Naive B cell (primary cell): Measurements from ENCODE around the gene NCKAP5. TPM values are rescaled to one million over a fixed set of nuclear protein-coding genes. Genes with fewer than 3 reads are reported as not detected.

ENCODE experiments used
- ATAC-seq, 2 donors: fragments of 150-1000 bp; cut with Tn5 transposase; 2 replicates each; pipeline ENCODE4 v1.10.0; 2021; ENCODE audit warnings: low read depth in 2 of 2, mild to moderate bottlenecking in 2 of 2, moderate library complexity in 2 of 2
- DNase-seq: peaks from one replicate; pipeline ENCODE4 v3.0.0; 2022
- H3K27ac Mint-ChIP-seq, 6 donors: one replicate each; pipeline ENCODE4 v1.8.0; 2020 to 2022; ENCODE audit warnings: mild to moderate bottlenecking in 6 of 6, mixed read lengths in 6 of 6, moderate library complexity in 5 of 6, inconsistent platforms in 2 of 6
- H3K27me3 Mint-ChIP-seq, 3 donors: one replicate each; pipeline ENCODE4 v1.8.0; 2021 to 2022; ENCODE audit warnings: mixed read lengths in 3 of 3, mild to moderate bottlenecking in 1 of 3
- H3K36me3 Mint-ChIP-seq, 2 donors: one replicate each; pipeline ENCODE4 v1.8.0; 2020 to 2022; ENCODE audit warnings: mixed read lengths in 2 of 2, inconsistent platforms in 1 of 2, mild to moderate bottlenecking in 1 of 2
- H3K4me1 Mint-ChIP-seq, 3 donors: one replicate each; pipeline ENCODE4 v1.8.0; 2020 to 2022; ENCODE audit warnings: mixed read lengths in 3 of 3, inconsistent platforms in 1 of 3, mild to moderate bottlenecking in 1 of 3, moderate library complexity in 1 of 3
- H3K4me3 Mint-ChIP-seq, 8 donors: one replicate each; pipeline ENCODE4 v1.8.0; 2020 to 2022; ENCODE audit warnings: mild to moderate bottlenecking in 8 of 8, mixed read lengths in 8 of 8, moderate library complexity in 8 of 8, inconsistent platforms in 2 of 8
- H3K9me3 Mint-ChIP-seq, 7 donors: one replicate each; pipeline ENCODE4 v1.8.0; 2020 to 2022; ENCODE audit warnings: mixed read lengths in 7 of 7, mild to moderate bottlenecking in 5 of 7, inconsistent platforms in 2 of 7, moderate library complexity in 1 of 7
- polyA plus RNA-seq, 6 donors: library from polyadenylated mRNA; unstranded; fragments of 300-500 nt; fragmentation: Illumina TruSeq; gene quantifications; one replicate each; pipeline ENCODE4 v1.2.3, GENCODE V29; 2021; ENCODE audit warnings: low read depth in 6 of 6

The NCKAP5 gene
- polyA plus RNA-seq, 6 donors from 2014 or later: 0.10 to 0.21 TPM; not detected in 4

- ATAC-seq (no peak), DNase-seq (no peak)
- Mint-ChIP-seq H3K27me3 (peaks cover 27 to 73% (median 54%) of the 10 kb centered on the region in 3 donors), H3K4me3 (peak overlapping the region in 3 of 8 donors; percentile 32 to 50 (median 48)), H3K27ac (no peak overlapping the region), H3K4me1 (peaks cover 0 to 5% (median 4%) of the 10 kb centered on the region in 3 donors), H3K9me3 (peaks cover 0 to 2% (median 0%) of the 10 kb centered on the region in 7 donors), H3K36me3 (peaks cover 0 to 8% of the 10 kb centered on the region in 2 donors)
Observed at GRCh38 chr2:132670496-132671150, 897.6 kb downstream of the NCKAP5 start.

DNA sequence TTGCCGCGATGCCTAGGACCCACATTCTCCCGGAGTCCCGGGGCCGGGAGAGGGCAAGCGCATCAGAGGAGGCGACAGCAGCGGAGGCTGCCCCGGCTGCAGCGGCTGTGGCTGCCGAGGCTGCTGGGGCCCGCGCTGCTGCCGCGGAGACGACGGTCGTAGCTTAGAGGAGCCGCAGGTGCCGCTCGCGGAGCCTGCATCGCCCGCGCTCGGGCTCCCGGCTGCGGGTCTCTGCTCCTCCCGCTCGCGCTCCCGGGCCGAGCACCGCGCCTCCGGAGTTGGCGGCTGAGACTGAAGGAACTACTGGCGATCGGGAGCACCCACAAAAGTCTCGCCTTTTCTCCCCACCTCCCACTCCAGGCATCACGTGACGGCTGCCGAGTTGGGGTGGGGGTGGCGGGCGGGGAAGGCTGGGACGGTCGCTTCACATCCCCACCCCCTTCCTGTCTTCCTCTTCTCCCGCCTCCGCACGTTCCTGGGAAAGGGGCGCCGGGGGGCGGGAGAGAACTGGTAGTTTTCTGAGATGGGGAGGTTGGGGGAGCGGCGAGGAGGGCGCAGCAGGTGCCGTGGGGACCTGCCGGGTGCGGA lies 898.3 kb downstream of the NCKAP5 start, which contains the start of gene LYPD1:
Gene LYPD1 (minus strand): TSS at position 298 of the 588 bp plus-strand sequence. CDS start 273 bp downstream, at position 25.
- Mint-ChIP-seq H3K4me1 (peaks cover 0 to 5% (median 4%) of the 10 kb centered on the region in 3 donors), H3K27ac (no peak within 1 kb of the TSS), H3K4me3 (peak within 1 kb of the TSS in 3 of 8 donors; percentile 32 to 50 (median 48)), H3K36me3 (peaks cover 0 to 8% of the 10 kb centered on the region in 2 donors), H3K27me3 (peaks cover 32 to 71% (median 50%) of the 10 kb centered on the region in 3 donors), H3K9me3 (peaks cover 0 to 2% (median 0%) of the 10 kb centered on the region in 7 donors)
- DNase-seq: no peak
- ATAC-seq: no peak

DNA sequence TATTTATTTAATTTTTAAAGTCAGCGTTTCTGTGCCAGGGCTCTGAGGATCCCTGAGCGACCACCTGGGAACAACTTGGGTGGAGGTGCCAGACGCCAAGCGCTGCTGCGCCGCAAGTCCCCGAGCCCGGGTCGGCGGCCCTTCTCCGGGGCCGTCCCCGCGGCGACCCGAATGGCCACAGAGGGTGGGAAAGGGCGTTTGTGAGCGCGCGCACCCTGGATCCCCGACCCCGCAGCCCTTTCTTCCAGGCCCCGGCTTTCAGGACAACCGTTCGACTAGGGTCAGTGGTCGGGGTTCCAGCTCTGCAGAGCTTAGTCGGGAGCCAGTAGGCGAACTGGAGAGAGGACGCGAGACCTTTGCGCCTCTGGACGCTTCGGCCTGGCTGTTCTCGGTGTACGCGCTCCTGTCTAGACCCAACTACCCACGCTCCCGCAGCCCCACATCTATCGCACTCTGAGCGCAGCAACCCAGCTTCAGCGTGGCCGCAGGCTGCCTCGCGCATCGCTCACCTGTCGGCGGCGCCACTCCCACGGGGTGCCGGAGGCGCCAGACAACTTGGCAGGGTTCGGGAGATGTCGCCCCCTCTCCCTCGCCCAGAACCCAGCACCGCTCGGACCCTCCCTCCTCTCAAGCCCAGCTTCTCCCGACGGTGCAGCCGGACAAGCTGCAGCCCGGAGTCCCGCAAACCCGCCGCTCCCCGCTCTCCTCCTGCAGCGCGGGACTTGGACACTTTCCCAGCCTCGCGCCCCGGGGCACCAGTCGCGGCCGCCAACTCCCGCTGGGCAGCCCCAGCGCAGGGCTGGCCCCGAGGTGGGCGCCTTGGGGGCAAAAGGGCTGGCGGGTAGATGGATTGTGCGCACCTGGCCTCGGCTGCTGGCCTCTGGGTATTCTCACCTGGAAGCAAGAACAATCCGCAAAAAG lies 899.0 kb downstream of the NCKAP5 start:
- Mint-ChIP-seq H3K27me3 (peaks cover 29 to 63% (median 43%) of the 10 kb centered on the region in 3 donors), H3K4me3 (no peak overlapping the region), H3K27ac (no peak overlapping the region), H3K4me1 (peaks cover 0 to 5% (median 4%) of the 10 kb centered on the region in 3 donors), H3K36me3 (peaks cover 0 to 8% of the 10 kb centered on the region in 2 donors), H3K9me3 (peaks cover 0 to 2% (median 0%) of the 10 kb centered on the region in 7 donors)
- DNase-seq (no peak), ATAC-seq (no peak)

DNA sequence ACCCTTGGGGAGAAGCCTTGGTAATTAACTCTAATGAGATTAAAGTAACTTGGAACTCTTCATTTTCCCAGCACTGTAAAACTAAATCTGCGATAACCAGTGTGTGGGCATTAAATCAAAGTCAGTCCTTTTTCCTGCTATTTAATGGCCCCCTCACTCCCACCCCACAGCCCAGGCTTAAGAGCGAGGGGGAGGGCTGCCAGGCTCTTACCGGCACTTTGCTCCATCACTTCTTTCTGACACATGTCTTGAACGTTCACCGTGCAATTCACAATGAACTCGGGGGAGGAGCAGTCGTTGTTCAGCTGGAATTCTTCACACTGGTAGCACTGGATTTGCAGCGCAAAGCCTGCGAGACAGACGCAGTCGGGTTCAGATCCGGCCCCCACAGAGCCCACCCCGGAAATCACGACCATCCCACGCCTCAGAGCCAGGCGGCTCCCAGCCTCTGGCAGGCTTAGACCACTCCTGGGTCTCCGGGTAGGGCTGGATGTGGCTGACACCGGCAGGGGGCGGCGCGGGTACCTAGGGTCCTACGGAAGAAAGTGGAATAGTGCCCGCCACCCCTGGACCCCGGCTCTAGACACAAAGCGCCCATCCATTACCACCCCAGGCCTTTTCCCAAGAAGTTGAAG lies 900.0 kb downstream of the NCKAP5 start:
- DNase-seq (no peak), ATAC-seq (no peak)
- Mint-ChIP-seq H3K9me3 (peaks cover 0 to 3% (median 0%) of the 10 kb centered on the region in 7 donors), H3K36me3 (peaks cover 0 to 8% of the 10 kb centered on the region in 2 donors), H3K4me3 (peak overlapping the region in 1 of 8 donors; percentile 79), H3K27ac (no peak overlapping the region), H3K27me3 (peaks cover 34 to 61% (median 49%) of the 10 kb centered on the region in 3 donors), H3K4me1 (peaks cover 0 to 5% (median 4%) of the 10 kb centered on the region in 3 donors)

DNA sequence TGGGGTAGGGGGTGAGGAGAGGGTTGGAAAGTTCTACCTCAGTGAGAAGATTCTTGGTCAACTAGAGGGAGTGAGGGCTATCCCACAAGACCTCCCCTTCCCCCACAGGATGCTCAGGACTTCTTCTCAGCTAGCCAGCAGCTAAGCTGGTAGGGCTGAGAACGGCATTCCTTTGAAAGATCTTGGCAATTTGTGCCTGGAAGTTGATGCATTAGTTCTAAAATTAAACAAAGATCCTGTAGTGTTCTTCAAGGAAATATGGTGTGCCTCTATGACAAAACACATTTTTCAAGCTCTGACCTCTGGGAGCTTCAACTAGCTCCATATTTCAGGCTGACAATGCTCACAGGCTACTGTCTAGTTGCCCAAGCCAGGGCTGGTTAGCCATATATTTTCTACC lies 900.6 kb downstream of the NCKAP5 start:
- no peak for ATAC-seq
- H3K36me3 Mint-ChIP-seq: peaks cover 0 to 8% of the 10 kb centered on the region in 2 donors
- no peak for DNase-seq
- H3K4me3 Mint-ChIP-seq: no peak overlapping the region
- peaks cover 30 to 59% (median 45%) of the 10 kb centered on the region in 3 donors for H3K27me3 Mint-ChIP-seq
- H3K27ac Mint-ChIP-seq: no peak overlapping the region
- peaks cover 0 to 5% (median 4%) of the 10 kb centered on the region in 3 donors for H3K4me1 Mint-ChIP-seq
- peaks cover 0 to 2% (median 0%) of the 10 kb centered on the region in 7 donors for H3K9me3 Mint-ChIP-seq

DNA sequence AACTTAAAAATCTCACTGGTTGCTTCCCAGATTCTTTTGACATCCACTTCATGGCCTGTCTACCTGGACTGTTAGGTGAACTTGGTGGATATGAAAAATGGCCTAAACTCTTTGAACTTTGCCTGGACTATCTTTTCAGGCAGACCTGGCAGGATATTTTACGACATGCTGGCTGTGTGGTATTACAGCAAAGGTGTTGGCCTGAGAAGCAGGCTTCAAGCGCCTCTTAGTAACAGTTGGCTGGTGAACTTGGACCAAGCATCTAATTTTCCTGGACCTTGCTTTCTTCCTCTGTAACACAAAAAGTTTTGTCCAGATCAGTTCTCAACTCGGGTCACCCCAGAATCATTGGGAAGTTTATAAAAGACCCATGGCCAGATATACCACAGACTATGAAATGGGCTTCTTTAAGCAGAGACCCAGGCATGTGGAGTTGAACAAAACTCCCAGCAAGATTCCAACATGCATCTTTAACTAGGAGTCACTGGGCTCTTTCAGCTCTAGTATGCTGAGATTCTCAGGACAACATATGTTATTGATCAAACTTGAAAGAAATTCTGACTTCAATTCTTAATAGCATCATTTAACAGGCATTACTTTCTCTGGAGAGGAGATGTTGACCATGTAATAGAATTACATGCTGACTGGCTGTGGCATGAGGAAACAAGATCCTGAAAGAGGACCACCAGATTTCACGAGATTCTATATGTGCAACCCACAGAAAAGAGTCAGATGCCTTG lies 902.7 kb downstream of the NCKAP5 start:
- Mint-ChIP-seq H3K4me3 (no peak overlapping the region), H3K36me3 (no peaks in the 10 kb centered on the region), H3K27ac (no peak overlapping the region), H3K4me1 (no peaks in the 10 kb centered on the region), H3K27me3 (peaks cover 27 to 54% (median 35%) of the 10 kb centered on the region in 3 donors), H3K9me3 (peaks cover 0 to 2% (median 0%) of the 10 kb centered on the region in 7 donors)
- ATAC-seq: no peak
- DNase-seq: no peak

DNA sequence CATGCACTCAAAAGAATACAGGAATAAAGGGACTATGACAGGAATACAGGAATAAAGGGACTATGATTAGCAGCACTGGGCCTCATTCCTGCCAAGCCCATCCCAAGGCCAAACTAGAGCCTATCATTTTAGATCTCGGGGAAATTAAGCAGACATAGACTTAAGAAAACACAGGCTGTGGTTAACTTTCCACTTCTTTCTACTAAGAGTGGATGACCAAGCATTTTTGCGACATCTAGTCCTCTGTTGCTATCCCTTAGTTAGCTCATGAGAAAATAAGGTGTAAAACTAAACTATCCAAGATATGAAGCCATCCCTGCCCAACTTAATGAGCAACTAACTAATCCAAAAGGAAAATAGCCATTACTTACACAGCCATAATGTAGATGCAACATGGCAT lies 904.2 kb downstream of the NCKAP5 start:
- Mint-ChIP-seq H3K36me3 (no peaks in the 10 kb centered on the region), H3K27me3 (peaks cover 27 to 43% (median 35%) of the 10 kb centered on the region in 3 donors), H3K4me1 (no peaks in the 10 kb centered on the region), H3K27ac (no peak overlapping the region), H3K9me3 (peaks cover 0 to 3% (median 2%) of the 10 kb centered on the region in 7 donors), H3K4me3 (no peak overlapping the region)
- ATAC-seq: no peak
- no peak for DNase-seq

GRCh38 chr2:132662732-132663131 lies 905.5 kb downstream of the NCKAP5 start:
- Mint-ChIP-seq H3K36me3 (no peaks in the 10 kb centered on the region), H3K9me3 (peaks cover 0 to 3% (median 0%) of the 10 kb centered on the region in 7 donors), H3K27me3 (peaks cover 27 to 43% (median 31%) of the 10 kb centered on the region in 3 donors), H3K27ac (no peak overlapping the region), H3K4me1 (no peaks in the 10 kb centered on the region), H3K4me3 (no peak overlapping the region)
- ATAC-seq (no peak), DNase-seq (no peak)

DNA sequence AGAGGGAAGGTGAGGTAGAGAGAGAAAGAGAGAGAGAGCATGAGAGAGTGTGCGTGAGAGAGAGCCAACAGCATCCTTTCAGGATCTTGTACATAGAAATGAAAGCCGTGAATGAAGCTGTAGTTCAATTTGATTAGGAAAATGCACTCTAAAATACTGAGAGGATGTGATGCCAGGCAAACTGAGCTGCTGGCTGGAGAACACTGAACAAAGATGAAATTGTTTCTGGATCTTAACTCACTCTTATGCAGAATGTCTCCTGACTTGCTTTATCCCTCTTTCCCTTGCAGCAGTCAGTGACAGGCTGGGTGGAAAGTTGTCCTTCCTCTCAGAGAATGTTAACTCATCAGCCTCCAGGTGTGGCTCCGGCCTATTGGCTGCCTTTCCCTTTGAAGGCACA lies 908.9 kb downstream of the NCKAP5 start:
- no peaks in the 10 kb centered on the region for H3K4me1 Mint-ChIP-seq
- no peaks in the 10 kb centered on the region for H3K36me3 Mint-ChIP-seq
- DNase-seq (no peak), ATAC-seq (no peak)
- H3K4me3 Mint-ChIP-seq: no peak overlapping the region
- H3K9me3 Mint-ChIP-seq: peaks cover 0 to 6% (median 2%) of the 10 kb centered on the region in 7 donors
- H3K27me3 Mint-ChIP-seq: peaks cover 8 to 22% (median 9%) of the 10 kb centered on the region in 3 donors
- no peak overlapping the region for H3K27ac Mint-ChIP-seq

DNA sequence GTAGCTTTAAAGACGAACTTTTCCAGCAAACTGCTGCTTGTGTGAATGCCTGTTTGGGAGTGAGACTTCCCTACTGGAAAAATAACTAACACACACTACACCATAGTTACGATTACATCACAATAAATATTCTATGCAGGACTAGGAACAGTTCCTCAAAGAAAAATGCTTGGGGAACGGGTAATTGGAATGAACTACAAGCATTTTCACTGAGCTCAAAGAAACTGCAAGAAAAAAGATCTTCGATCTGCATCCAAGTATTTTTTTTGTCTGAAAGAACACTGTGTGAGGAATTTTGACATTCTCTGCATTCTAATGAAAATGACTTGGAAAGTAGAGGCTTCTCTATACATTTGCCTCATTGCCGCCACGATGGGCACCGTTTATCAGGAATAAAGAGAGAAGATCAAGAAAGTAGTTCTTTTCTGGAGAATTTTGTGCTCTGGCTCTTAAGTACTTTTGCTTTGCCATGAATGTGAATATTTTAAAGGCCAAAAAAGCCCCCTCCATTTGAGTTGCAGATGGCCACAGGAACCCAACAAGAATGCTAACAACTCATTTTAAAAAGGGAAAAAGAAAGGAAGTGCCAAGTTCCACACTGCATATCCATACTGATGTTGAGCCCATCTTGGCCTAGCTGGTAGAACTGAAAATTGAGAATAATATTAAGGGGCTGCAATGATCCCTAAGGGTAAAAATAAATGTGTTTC lies 911.8 kb downstream of the NCKAP5 start:
- Mint-ChIP-seq H3K36me3 (no peaks in the 10 kb centered on the region), H3K4me1 (no peaks in the 10 kb centered on the region), H3K4me3 (no peak overlapping the region), H3K27me3 (peaks cover 0 to 9% (median 0%) of the 10 kb centered on the region in 3 donors), H3K27ac (no peak overlapping the region), H3K9me3 (peaks cover 0 to 6% (median 2%) of the 10 kb centered on the region in 7 donors)
- ATAC-seq: no peak
- no peak for DNase-seq

DNA sequence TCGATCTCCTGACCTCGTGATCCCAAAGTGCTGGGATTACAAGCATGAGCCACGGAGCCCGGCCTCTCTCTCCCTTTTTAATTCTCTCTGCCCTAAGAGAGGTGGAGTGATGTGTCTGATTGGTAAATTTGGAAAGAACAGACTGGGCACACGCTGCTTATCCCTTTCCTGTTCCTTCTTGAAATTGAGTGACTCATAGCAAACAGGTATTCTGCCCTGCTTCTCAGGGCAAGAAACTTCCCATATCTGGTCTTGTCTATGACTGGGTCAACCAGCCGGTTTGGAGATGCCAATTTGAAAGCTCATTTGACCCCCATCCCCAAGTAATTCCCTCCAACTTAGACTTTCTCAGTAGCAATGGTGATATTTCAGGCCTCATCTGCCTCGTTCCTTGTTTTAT lies 913.3 kb downstream of the NCKAP5 start:
- no peak for ATAC-seq
- H3K9me3 Mint-ChIP-seq: peaks cover 0 to 3% (median 2%) of the 10 kb centered on the region in 7 donors
- no peaks in the 10 kb centered on the region for H3K36me3 Mint-ChIP-seq
- no peaks in the 10 kb centered on the region for H3K4me1 Mint-ChIP-seq
- DNase-seq: no peak
- no peak overlapping the region for H3K27ac Mint-ChIP-seq
- H3K27me3 Mint-ChIP-seq: peaks cover 0 to 8% (median 0%) of the 10 kb centered on the region in 3 donors
- no peak overlapping the region for H3K4me3 Mint-ChIP-seq

DNA sequence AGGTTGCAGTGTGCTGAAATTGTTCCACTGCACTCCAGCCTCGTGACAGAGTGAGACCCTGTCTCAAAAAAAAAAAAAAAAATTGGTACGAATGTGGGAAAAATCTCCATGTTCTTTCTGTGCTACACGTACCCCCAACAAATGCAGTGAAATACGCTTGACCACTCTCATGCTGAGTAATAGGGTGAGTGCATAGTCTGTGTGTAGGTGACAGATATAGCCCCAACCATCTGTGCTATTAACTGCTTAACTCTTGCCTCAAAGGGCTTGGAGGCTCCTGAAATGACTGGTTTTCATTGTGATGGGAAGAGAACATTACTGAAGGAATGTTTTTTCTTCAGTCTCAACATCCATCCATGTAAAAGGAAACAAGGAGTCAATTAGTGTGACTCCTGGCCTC lies 913.9 kb downstream of the NCKAP5 start:
- Mint-ChIP-seq H3K36me3 (no peaks in the 10 kb centered on the region), H3K27me3 (peaks cover 0 to 8% (median 1%) of the 10 kb centered on the region in 3 donors), H3K27ac (no peak overlapping the region), H3K4me3 (no peak overlapping the region), H3K4me1 (no peaks in the 10 kb centered on the region), H3K9me3 (peaks cover 0 to 3% (median 2%) of the 10 kb centered on the region in 7 donors)
- DNase-seq: no peak
- no peak for ATAC-seq
